ENCODE measurements around the gene GUK1. TPM values are rescaled to one million over a fixed set of nuclear protein-coding genes. Genes with fewer than 3 reads are reported as not detected.

Gene GUK1
- total RNA-seq, 1 experiment from 2014 or later: 111 TPM

- Mint-ChIP-seq H3K27ac (no peak overlapping the region), H3K27me3 (ENCODE audit: low read depth) (peaks cover 22% of the 10 kb centered on the region), H3K9me3 (no peaks in the 10 kb centered on the region), H3K4me3 (no peak overlapping the region), H3K36me3 (peaks cover 13% of the 10 kb centered on the region), H3K4me1 (peaks cover 17% of the 10 kb centered on the region)
- CTCF ChIA-PET: interaction anchor here (1.3 to 1.5 kb wide), 2 partner anchors 24 to 107 kb away, joined by 3 to 7 read pairs; no protein-coding TSS in a partner anchor
- ATAC-seq (no peak), DNase-seq (ENCODE audit: low spot score) (no peak)
- POLR2A ChIA-PET: no interaction called here
- TF ChIP-seq CREM (CRISPR knock-in tag; IDR thresholded peaks at IDR 0.05) (no peak), ZNF138 (CRISPR knock-in tag; conservative IDR thresholded peaks at IDR 0.05) (no peak), ZNF317 (CRISPR knock-in tag; IDR thresholded peaks at IDR 0.05; ENCODE audit: borderline replicate concordance, low read depth) (no peak), CBFB (CRISPR knock-in tag; IDR thresholded peaks at IDR 0.05; ENCODE audit: low read depth) (no peak), CDX4 (CRISPR knock-in tag; IDR thresholded peaks at IDR 0.05; ENCODE audit: borderline replicate concordance) (no peak), GTF2I (CRISPR knock-in tag; conservative IDR thresholded peaks at IDR 0.05) (no peak), GABPB1 (CRISPR knock-in tag; IDR thresholded peaks at IDR 0.05) (no peak), NR1H2 (CRISPR knock-in tag; IDR thresholded peaks at IDR 0.05) (no peak), ZNF416 (CRISPR knock-in tag; IDR thresholded peaks at IDR 0.05) (no peak), ZSCAN18 (CRISPR knock-in tag; IDR thresholded peaks at IDR 0.05) (no peak), RORB (CRISPR knock-in tag; IDR thresholded peaks at IDR 0.05) (no peak), JAZF1 (CRISPR knock-in tag; IDR thresholded peaks at IDR 0.05) (no peak), ESRRA (CRISPR knock-in tag; IDR thresholded peaks at IDR 0.05; ENCODE audit: borderline replicate concordance) (no peak), RELA (CRISPR knock-in tag; IDR thresholded peaks at IDR 0.05; ENCODE audit: borderline replicate concordance) (no peak), KAT7 (CRISPR knock-in tag; IDR thresholded peaks at IDR 0.05; ENCODE audit: borderline replicate concordance) (no peak), TEAD1 (CRISPR knock-in tag; IDR thresholded peaks at IDR 0.05) (no peak), ZNF423 (CRISPR knock-in tag; IDR thresholded peaks at IDR 0.05) (no peak), MXD4 (CRISPR knock-in tag; IDR thresholded peaks at IDR 0.05; ENCODE audit: borderline replicate concordance) (no peak), TEAD4 (CRISPR knock-in tag; IDR thresholded peaks at IDR 0.05) (no peak)
- TF ChIP-seq, protein P1, sequence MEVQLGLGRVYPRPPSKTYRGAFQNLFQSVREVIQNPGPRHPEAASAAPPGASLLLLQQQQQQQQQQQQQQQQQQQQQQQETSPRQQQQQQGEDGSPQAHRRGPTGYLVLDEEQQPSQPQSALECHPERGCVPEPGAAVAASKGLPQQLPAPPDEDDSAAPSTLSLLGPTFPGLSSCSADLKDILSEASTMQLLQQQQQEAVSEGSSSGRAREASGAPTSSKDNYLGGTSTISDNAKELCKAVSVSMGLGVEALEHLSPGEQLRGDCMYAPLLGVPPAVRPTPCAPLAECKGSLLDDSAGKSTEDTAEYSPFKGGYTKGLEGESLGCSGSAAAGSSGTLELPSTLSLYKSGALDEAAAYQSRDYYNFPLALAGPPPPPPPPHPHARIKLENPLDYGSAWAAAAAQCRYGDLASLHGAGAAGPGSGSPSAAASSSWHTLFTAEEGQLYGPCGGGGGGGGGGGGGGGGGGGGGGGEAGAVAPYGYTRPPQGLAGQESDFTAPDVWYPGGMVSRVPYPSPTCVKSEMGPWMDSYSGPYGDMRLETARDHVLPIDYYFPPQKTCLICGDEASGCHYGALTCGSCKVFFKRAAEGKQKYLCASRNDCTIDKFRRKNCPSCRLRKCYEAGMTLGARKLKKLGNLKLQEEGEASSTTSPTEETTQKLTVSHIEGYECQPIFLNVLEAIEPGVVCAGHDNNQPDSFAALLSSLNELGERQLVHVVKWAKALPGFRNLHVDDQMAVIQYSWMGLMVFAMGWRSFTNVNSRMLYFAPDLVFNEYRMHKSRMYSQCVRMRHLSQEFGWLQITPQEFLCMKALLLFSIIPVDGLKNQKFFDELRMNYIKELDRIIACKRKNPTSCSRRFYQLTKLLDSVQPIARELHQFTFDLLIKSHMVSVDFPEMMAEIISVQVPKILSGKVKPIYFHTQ (CRISPR knock-in tag; IDR thresholded peaks at IDR 0.05): no peak
Measured at GRCh38 chr1:228106800-228107054, 33.4 kb upstream of the GUK1 start.

DNA sequence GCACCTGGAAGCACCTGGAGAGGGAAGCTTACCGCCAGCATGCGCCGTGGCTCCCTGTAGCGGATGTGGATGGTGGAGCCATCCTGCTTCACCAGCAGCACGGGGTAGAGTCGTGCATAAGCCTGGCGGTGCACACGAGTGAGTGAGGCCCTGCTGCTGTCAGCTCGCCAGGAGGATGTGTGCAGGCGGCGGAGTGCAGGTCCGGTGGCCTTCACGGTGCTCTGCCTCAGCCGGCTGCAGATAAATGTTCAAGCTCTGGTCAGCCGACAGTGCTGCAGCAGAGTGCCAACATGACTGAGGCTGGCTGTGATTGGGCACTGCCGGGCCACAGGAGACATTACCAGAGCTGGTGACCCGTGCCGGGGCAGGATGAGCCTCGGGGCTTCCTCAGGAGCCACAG is 32.4 kb upstream of the GUK1 start:
- TF ChIP-seq RELA (CRISPR knock-in tag; IDR thresholded peaks at IDR 0.05; ENCODE audit: borderline replicate concordance) (0 out of 2 replicates have a peak, but pooled peaks have one; percentile 35), JUN (CRISPR knock-in tag; IDR thresholded peaks at IDR 0.05) (no peak), GRHL2 (CRISPR knock-in tag; IDR thresholded peaks at IDR 0.05; ENCODE audit: insufficient replicate concordance, severe bottlenecking) (no peak)
- peaks cover 22% of the 10 kb centered on the region for H3K27me3 Mint-ChIP-seq (ENCODE audit: low read depth)
- H3K36me3 Mint-ChIP-seq: peaks cover 13% of the 10 kb centered on the region
- peak overlapping the region; percentile 89 for H3K4me3 Mint-ChIP-seq
- ATAC-seq: no peak
- H3K27ac Mint-ChIP-seq: no peak overlapping the region
- peaks cover 17% of the 10 kb centered on the region for H3K4me1 Mint-ChIP-seq
- POLR2A ChIA-PET: no interaction called here
- no peak for DNase-seq (ENCODE audit: low spot score)
- H3K9me3 Mint-ChIP-seq: no peaks in the 10 kb centered on the region
- CTCF ChIA-PET: interaction anchor here (1.3 kb wide), 1 partner anchor 106 kb away, joined by 3 read pairs; no protein-coding TSS in a partner anchor
